ENCODE data around the gene UBAP2L.

DNA sequence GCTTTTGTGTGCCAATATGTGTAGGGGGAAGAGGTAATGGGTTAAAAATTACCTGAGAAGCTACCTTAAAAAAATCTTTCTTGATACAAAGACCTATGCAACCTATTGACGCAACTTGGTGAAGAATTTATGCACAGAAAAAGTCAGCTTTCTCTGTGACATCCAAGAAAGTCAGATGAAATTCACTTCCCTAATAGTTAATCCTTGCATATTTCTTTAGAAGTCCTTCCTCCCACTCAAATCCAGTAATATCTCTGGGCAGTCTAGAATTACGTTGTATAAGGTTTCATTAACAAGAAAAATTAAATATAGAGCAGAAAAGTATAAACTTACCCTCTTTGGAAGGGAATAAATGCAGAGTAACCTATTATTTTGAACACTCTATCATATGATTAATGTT, 2.9 kb downstream of the UBAP2L start:
- TF ChIP-seq, protein P1, sequence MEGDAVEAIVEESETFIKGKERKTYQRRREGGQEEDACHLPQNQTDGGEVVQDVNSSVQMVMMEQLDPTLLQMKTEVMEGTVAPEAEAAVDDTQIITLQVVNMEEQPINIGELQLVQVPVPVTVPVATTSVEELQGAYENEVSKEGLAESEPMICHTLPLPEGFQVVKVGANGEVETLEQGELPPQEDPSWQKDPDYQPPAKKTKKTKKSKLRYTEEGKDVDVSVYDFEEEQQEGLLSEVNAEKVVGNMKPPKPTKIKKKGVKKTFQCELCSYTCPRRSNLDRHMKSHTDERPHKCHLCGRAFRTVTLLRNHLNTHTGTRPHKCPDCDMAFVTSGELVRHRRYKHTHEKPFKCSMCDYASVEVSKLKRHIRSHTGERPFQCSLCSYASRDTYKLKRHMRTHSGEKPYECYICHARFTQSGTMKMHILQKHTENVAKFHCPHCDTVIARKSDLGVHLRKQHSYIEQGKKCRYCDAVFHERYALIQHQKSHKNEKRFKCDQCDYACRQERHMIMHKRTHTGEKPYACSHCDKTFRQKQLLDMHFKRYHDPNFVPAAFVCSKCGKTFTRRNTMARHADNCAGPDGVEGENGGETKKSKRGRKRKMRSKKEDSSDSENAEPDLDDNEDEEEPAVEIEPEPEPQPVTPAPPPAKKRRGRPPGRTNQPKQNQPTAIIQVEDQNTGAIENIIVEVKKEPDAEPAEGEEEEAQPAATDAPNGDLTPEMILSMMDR (IDR thresholded peaks at IDR 0.05), result no peak
- no peak for TF ChIP-seq POLR2A (IDR thresholded peaks at IDR 0.05)
- no peak for TF ChIP-seq POLR2AphosphoS5 (IDR thresholded peaks at IDR 0.05)

All from sigmoid colon (tissue), 4 donors.